Activated naive CD4-positive, alpha-beta T cell treated with anti-CD3 and anti-CD28 coated beads, Interleukin-2, amount 50 U/mL, for 24 hours (primary cell): ENCODE measurements around the gene TNN.
A peak's percentile ranks its signal among the peaks of the same experiment; 100 is the strongest.

Experiments used
- H3K27ac Mint-ChIP-seq: one replicate; pipeline ENCODE4 v1.8.0; 2021; ENCODE audit warnings: mild to moderate bottlenecking, mixed read lengths
- H3K27me3 Mint-ChIP-seq: one replicate; pipeline ENCODE4 v1.8.0; 2021; ENCODE audit warnings: mixed read lengths
- H3K36me3 Mint-ChIP-seq: one replicate; pipeline ENCODE4 v1.8.0; 2021; ENCODE audit warnings: mixed read lengths
- H3K4me1 Mint-ChIP-seq: one replicate; pipeline ENCODE4 v1.8.0; 2021; ENCODE audit warnings: mixed read lengths
- H3K4me3 Mint-ChIP-seq: one replicate; pipeline ENCODE4 v1.8.0; 2021; ENCODE audit warnings: mild to moderate bottlenecking, mixed read lengths
- H3K9me3 Mint-ChIP-seq: one replicate; pipeline ENCODE4 v1.8.0; 2021; ENCODE audit warnings: mixed read lengths

Gene TNN

DNA sequence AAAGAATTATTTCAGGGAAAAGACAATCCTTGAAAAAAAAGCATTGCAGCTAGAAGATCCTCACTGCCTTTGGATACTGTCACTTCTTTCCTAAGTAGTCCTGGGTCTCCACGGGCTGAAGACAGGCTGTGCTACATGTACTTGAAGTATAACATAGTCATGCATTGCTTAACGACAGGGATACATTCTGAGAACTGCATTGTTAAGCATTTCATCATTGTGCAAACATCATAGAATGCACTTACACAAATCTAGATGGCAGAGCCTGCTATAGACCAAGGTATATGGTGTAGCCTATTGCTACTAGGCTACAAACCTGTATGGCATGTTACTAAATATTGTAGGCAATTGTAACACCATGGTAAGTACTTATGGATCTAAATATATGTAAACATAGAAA, 70.9 kb downstream of the TNN start:
- no peaks in the 10 kb centered on the region for H3K36me3 Mint-ChIP-seq
- H3K9me3 Mint-ChIP-seq = no peaks in the 10 kb centered on the region
- H3K27me3 Mint-ChIP-seq = peaks cover 8% of the 10 kb centered on the region
- peaks cover 6% of the 10 kb centered on the region for H3K4me1 Mint-ChIP-seq
- H3K27ac Mint-ChIP-seq = no peak overlapping the region
- H3K4me3 Mint-ChIP-seq = no peak overlapping the region

DNA sequence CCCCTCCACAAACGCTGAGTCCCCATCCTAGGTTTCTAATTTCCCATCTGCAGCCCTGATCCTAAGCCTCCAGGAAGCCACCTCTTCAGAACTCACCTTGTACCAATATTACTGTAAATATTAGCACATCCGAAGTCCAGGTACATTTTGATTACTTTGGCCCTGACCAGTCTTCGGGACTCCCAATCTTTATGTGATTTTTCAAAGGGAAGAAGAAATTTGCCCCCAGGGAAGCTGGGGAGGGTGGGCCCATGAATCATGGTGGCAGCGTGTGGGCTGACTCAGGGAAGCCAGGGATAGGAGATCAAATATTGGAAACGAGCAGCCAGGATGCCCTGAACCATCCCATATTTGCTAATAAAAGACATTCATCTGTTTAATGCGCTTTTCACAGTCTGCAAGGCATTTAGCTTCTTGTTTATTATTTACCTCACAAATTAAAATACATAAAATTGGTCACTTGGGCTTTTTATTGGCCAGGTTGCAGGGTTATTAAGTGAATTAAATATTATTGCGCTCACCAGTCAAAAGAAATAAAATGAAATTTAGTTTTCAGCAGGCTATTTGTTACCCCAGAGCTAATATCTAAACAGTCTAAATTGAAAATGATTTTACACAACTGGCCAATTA, 78.4 kb downstream of the TNN start:
- H3K27ac Mint-ChIP-seq = no peak overlapping the region
- H3K4me1 Mint-ChIP-seq = peaks cover 6% of the 10 kb centered on the region
- no peaks in the 10 kb centered on the region for H3K36me3 Mint-ChIP-seq
- H3K27me3 Mint-ChIP-seq = peaks cover 13% of the 10 kb centered on the region
- no peak overlapping the region for H3K4me3 Mint-ChIP-seq
- no peaks in the 10 kb centered on the region for H3K9me3 Mint-ChIP-seq

DNA sequence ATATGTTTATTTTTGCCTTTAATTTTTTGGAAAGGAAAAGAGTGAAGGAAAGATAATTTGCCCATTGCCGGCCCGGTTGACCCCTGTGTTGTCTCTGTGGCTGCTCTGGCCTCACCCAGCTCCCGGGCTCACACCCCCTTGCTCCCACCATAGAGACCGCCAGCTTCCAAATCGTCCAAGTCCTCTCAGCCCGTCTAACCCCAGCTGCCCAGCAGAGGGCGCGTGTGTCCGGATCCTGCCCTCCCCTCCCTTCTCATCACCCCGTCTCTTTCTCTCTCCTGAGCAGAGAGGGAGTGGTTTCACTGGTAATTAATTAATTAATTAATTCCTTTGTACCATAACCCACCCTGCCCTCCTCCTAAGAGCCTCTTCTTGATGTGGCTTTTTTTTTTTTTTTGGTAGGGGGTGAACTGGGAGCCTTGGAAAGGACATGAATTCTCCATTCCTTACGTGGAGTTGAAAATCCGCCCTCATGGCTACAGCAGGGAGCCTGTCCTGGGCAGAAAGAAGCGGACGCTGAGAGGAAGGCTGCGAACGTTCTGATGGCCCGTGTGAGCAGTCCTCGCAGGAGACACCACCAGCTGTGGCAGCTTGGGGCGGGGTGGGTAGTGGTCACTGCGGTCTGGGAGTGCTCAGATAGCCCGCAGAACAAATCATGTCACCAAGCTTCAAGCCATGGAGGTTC, 79.0 kb downstream of the TNN start:
- Mint-ChIP-seq H3K27ac (no peak overlapping the region), H3K9me3 (no peaks in the 10 kb centered on the region), H3K36me3 (no peaks in the 10 kb centered on the region), H3K4me1 (peaks cover 11% of the 10 kb centered on the region), H3K27me3 (peaks cover 18% of the 10 kb centered on the region), H3K4me3 (no peak overlapping the region)

DNA sequence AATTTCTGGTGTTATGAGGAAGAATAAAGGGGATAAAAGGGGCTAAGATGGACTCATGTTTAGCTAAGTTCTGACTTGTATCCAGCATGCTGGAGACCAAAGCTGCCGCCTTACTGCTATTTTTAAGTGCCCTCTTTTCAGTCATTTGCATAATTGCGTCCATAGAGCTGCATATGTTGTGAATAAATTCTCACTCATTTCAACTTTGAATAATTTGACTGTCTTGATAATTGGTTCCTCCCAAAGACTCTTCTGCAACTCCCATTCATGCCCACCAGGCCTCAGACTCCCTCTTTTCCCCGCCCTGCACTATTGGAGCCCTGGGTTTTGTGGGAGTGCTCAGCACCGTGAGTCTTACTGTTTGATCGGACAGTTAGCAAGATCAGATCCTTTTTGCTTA, 79.9 kb downstream of the TNN start:
- Mint-ChIP-seq H3K4me1 (peaks cover 8% of the 10 kb centered on the region), H3K9me3 (no peaks in the 10 kb centered on the region), H3K4me3 (no peak overlapping the region), H3K27me3 (peaks cover 23% of the 10 kb centered on the region), H3K36me3 (no peaks in the 10 kb centered on the region), H3K27ac (no peak overlapping the region)

DNA sequence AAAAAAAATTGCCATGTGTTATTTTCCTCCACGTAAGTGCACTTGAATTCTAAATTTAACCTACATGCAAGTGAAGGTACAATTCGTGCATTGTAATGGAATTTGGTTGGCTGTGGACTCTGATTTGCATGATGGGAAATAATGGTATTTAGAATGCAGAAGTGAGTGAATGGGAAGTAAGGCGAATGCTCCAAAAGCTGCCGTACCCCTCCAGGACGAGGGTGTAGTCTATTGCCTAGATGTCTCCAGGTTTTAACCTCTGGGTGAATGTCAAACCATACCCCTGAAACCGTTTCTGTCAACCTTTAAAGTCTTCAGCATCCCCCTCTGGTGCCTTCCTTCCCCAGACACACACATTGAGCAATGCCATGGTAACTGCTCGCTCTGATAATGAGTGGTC, 80.4 kb downstream of the TNN start:
- Mint-ChIP-seq H3K27ac (no peak overlapping the region), H3K36me3 (no peaks in the 10 kb centered on the region), H3K9me3 (no peaks in the 10 kb centered on the region), H3K27me3 (peaks cover 25% of the 10 kb centered on the region), H3K4me3 (no peak overlapping the region), H3K4me1 (peaks cover 8% of the 10 kb centered on the region)

DNA sequence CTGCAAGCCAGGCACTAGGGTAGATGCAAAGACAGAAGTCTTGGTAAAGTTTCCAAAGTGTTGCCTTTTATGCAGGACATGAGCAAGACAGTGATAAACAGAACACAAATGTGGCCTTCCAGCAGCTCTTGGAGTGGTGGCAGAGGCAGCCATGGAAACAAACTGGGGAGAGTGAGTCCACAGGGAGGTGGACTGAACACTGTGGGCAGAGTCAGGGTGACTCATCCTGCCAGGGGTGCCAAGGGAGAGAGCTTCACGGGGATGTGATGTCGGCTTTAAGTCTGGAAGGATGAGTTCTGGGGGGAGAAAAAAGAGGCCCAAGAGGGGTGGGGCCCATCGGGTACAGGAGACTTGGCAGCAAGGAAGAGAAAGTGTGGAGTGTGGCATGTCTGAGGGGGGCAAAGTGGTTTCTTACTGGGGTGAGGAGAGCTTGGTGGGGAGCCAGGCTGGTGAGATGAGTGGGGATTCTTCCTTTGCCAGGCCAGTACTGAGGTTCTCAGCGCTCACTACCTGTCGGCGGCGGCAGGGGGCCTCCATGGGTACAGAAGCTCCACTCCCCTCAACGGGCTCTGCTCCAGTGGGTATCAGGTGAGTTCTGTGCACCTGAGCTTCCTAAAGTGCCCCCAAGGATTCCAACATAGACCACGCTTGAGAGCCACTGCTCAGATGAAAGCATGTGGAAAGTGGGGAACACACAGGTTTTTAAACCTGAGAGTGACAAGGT, 83.1 kb downstream of the TNN start:
- no peak overlapping the region for H3K27ac Mint-ChIP-seq
- no peaks in the 10 kb centered on the region for H3K36me3 Mint-ChIP-seq
- H3K9me3 Mint-ChIP-seq = no peaks in the 10 kb centered on the region
- H3K27me3 Mint-ChIP-seq = peaks cover 32% of the 10 kb centered on the region
- H3K4me3 Mint-ChIP-seq = no peak overlapping the region
- peaks cover 20% of the 10 kb centered on the region for H3K4me1 Mint-ChIP-seq

DNA sequence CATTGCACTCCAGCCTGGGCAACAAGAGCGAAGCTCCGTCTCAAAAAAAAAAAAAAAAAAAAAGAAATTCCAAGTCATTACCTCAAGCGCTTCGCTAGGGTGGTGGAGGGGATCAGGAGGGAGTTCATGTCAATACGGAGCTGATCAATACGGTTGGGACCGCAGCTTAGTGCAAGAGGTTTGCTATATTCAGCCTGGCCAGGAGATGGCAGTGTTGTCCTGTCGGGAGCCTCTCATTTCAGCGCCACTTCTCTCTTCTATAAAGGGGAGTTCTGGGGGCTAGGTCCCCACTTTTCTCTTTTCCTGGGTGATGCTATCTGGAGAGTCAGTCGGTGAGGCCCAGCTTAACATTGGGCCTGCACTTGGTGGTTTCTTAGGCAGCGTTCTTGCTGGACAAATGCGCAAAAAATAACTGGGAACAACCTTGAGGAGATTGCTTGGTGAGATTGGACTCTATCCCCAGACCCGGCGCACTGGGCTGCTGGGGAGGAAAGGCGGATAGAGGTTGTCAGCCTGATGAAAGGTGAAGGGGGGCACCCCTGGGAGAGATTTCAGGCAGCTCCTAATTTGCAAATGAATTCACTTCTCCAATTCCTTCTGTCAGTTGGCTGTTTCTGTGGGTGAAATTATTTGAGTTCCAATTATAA, 84.5 kb downstream of the TNN start:
- peaks cover 21% of the 10 kb centered on the region for H3K4me1 Mint-ChIP-seq
- H3K9me3 Mint-ChIP-seq = no peaks in the 10 kb centered on the region
- H3K27ac Mint-ChIP-seq = no peak overlapping the region
- H3K27me3 Mint-ChIP-seq = peaks cover 31% of the 10 kb centered on the region
- no peak overlapping the region for H3K4me3 Mint-ChIP-seq
- no peaks in the 10 kb centered on the region for H3K36me3 Mint-ChIP-seq

DNA sequence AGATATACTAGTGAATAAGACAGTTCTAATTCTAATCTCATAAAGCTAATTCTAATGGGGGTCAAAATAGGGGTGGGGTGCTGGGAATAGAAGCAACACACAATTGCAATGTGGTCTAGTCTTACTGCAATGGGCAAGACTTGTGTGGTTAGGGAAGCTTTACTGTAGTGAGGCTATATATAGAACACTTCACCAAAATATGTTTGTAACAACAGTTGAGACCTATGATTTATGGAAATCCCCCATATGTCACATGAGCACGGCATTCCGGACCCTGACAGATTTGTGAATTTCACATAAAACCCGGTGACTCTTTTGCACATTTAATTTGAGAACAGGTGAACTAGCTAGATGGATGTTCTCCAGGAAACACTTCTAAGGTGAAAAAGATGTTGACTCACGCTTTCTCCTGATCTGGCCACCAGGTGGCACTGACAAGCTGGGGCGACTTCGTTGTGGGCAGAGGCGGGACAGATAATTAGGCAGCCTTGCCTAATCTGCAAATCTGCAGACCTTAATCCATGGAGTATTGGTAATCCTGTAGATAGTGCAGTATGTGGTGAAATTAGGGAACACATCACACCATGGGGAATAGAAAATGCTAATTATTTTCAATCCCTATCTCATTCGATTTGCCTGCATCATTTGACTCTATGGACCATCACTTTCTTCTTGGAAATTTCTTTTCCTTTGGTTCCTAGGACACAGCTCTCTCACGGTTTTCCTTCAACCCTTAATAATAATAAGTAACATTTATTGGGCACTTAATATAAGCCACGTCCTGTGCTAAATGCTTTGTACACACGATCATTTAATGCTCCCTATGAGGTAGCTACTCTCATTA, 87.2 kb downstream of the TNN start:
- H3K9me3 Mint-ChIP-seq = no peaks in the 10 kb centered on the region
- no peak overlapping the region for H3K27ac Mint-ChIP-seq
- H3K36me3 Mint-ChIP-seq = peaks cover 3% of the 10 kb centered on the region
- H3K27me3 Mint-ChIP-seq = peaks cover 28% of the 10 kb centered on the region
- H3K4me3 Mint-ChIP-seq = no peak overlapping the region
- peaks cover 21% of the 10 kb centered on the region for H3K4me1 Mint-ChIP-seq

DNA sequence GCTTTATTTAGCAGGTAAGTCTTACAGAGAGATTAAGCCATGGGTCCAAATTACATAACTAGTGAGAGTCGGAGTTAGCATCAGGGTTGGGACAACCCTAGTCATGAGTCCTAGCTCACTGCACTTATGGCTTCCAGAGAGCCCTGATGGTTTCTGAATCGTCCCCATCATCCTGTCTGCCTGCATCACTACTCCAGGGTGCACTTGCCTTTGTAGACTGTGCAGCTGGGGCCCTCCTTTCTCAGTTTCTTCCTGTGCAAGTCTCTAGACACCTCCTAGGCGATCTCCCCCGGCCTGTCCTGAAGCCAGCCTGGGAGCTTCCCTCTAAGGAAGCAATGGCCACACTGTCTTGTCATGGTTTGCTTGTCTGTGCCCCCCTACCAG, 87.8 kb downstream of the TNN start:
- Mint-ChIP-seq H3K27me3 (peaks cover 25% of the 10 kb centered on the region), H3K4me3 (no peak overlapping the region)

DNA sequence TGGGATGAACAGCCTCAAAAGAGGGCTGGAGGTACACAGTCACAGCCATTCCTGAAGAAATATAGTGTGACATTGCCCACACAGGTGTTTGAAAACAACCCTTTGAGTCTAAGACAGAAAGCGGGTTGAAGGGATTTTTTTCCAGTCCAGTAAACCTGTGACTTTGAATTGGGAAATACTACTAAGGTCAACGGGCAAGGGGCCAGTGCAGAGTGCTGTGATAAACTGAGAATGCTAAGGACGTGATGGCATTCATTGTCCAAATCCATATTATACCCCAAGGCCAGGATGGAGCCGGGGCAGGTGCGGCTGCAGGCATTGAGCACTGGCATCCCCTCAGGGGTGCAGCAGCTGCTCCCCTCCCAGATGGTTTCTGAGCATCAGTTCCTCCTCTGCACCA, 88.3 kb downstream of the TNN start:
- no peaks in the 10 kb centered on the region for H3K9me3 Mint-ChIP-seq
- no peak overlapping the region for H3K4me3 Mint-ChIP-seq
- H3K4me1 Mint-ChIP-seq = peaks cover 21% of the 10 kb centered on the region
- peaks cover 4% of the 10 kb centered on the region for H3K36me3 Mint-ChIP-seq
- no peak overlapping the region for H3K27ac Mint-ChIP-seq
- H3K27me3 Mint-ChIP-seq = peaks cover 20% of the 10 kb centered on the region

More for the DNA sequence above, 87.8 kb downstream of the TNN start:
- Mint-ChIP-seq H3K4me1 (peaks cover 21% of the 10 kb centered on the region), H3K9me3 (no peaks in the 10 kb centered on the region), H3K36me3 (peaks cover 4% of the 10 kb centered on the region), H3K27ac (no peak overlapping the region)

DNA sequence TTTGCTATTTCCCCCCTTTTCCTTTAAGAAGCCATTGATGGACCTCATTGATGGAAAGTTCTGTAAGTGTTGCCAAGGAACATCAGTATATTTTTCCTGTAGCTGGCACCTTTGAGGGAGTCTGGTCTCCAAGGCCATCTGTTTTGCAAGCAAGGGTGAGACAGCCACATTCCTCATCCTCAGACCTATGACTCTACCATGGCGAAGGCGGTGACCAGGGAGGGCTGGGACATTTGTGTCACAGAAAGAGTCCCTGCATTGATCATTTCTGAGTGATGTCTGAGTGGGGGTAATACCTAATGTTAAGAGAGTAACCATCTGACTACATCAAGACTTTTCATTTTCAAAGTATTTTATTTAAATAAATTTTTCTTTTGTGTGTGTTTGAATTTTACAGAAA, 89.6 kb downstream of the TNN start:
- Mint-ChIP-seq H3K4me1 (peaks cover 13% of the 10 kb centered on the region), H3K27me3 (peaks cover 12% of the 10 kb centered on the region), H3K27ac (no peak overlapping the region), H3K4me3 (no peak overlapping the region), H3K9me3 (no peaks in the 10 kb centered on the region), H3K36me3 (peaks cover 4% of the 10 kb centered on the region)

DNA sequence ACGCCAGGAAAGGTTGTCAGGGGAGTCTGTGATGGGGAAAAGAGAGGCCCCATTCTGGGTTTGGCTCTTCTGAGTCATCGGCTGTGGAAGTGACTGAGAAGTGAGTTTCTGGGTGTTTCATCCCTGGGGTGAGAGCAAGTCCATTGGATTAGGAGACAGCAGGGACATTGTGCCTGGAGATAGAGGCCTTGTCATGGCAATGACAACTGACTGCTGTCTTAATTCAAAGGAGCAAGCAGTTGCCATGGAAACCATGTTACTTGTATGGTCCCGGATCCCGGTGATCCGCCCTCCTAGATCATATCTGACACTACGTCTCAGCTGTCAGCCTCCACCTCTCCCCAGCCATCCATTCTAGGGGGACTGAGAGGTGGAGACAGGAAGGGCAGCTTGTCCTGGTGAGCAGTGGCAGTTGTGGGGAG, 90.5 kb downstream of the TNN start:
- peaks cover 12% of the 10 kb centered on the region for H3K4me1 Mint-ChIP-seq
- peaks cover 7% of the 10 kb centered on the region for H3K27me3 Mint-ChIP-seq
- no peaks in the 10 kb centered on the region for H3K9me3 Mint-ChIP-seq
- no peak overlapping the region for H3K4me3 Mint-ChIP-seq
- peaks cover 4% of the 10 kb centered on the region for H3K36me3 Mint-ChIP-seq
- no peak overlapping the region for H3K27ac Mint-ChIP-seq

DNA sequence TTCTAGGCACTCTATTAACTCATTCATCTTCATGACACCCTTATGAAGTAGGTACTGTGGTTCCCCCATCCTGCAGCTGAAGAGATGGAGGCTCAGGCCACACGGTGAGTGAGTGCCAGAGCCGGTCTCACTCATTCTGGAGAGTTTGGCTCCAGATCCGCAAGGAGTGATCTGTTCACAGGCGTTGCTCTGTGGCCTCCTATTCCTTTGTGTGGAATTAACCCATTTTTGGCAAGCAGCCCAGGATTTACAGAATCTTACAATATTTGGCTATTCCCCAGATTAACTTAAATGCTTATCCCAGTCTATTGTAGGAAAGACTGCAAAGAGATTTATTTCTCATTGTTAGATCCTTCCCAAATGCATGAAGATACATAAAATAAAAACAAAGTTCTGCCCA, 95.3 kb downstream of the TNN start:
- Mint-ChIP-seq H3K27me3 (no peaks in the 10 kb centered on the region), H3K9me3 (no peaks in the 10 kb centered on the region), H3K4me3 (no peak overlapping the region), H3K4me1 (peaks cover 2% of the 10 kb centered on the region), H3K36me3 (peaks cover 5% of the 10 kb centered on the region), H3K27ac (no peak overlapping the region)

DNA sequence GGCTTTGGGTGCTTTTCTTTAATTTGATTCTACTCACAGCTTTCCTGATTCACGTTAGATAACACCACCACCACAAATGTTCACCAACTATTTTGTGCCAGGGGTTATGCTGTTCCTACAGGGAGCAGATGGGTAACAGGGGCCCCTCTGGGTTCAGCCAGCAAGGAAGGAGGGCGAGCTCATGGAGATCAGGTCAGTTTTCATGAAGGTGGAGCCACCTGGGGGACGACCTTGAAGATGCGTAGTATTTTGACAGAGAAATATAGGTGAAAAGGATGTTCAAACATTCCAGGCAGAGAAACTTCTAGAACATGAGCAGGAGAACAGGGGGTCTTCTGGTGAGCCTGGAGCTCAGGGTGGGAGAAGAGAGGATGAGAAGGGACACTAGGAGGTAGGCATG, 96.1 kb downstream of the TNN start:
- Mint-ChIP-seq H3K36me3 (peaks cover 4% of the 10 kb centered on the region), H3K27me3 (no peaks in the 10 kb centered on the region), H3K9me3 (no peaks in the 10 kb centered on the region), H3K4me3 (no peak overlapping the region), H3K27ac (peak overlapping the region; percentile 6), H3K4me1 (peaks cover 8% of the 10 kb centered on the region)

DNA sequence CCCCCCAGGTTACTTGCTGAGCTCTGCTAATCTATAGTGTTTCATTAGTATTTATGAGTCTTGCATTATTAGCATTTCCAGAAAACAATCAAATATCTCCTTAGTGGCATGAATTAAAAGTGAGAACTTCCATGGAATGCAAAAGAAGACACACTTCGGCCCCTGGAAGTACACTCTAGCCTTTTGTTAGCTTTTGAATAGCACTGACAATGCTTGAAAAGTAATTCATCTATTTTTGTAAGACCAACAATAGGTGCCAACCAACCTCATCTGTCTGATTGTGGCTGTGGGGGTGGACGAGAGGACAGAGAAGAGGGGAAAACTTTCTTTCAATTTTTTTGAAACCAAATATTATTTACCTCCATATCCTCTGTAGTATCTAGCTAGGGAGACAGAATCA, 97.1 kb downstream of the TNN start:
- Mint-ChIP-seq H3K36me3 (peaks cover 3% of the 10 kb centered on the region), H3K27me3 (no peaks in the 10 kb centered on the region), H3K9me3 (no peaks in the 10 kb centered on the region), H3K4me3 (no peak overlapping the region), H3K27ac (no peak overlapping the region), H3K4me1 (peaks cover 19% of the 10 kb centered on the region)
